Suppressor macrophage treated with lipopolysaccharide for 4 hours (primary cell): ENCODE measurements around the gene EFHD1.
A peak's percentile ranks its signal among the peaks of the same experiment; 100 is the strongest.
"Not testable (repeated sequence)": the region's sequence is repeated elsewhere in the genome, so short reads cannot be mapped to it uniquely, and the experiment has no call there.

ENCODE experiments used
- DNase-seq: peaks from one replicate; pipeline ENCODE4 v3.0.0-alpha.2; 2020

EFHD1 gene

GRCh38 chr2:232653441-232653840 is 20.0 kb downstream of the EFHD1 start:
- DNase-seq: no peak

DNA sequence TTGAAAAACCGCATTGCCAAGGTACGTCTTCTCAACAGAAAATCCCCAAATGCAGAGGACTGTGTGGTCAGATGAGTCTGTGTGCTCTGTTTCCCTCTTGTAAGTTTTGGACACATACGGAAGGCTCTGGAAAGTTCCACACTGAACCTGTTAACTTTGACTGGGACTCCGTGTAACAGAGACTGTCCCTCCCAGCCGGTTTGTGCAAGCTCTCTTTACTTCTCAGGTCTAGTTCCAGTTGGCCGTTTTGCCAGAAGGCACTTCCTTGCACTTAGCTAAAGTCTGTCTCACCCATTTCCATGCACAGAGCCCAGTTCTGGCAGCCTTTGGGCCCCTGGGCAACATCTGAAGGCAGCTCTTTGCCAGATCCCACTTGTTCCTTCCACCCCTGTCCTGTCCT is 22.0 kb downstream of the EFHD1 start:
- DNase-seq: no peak

DNA sequence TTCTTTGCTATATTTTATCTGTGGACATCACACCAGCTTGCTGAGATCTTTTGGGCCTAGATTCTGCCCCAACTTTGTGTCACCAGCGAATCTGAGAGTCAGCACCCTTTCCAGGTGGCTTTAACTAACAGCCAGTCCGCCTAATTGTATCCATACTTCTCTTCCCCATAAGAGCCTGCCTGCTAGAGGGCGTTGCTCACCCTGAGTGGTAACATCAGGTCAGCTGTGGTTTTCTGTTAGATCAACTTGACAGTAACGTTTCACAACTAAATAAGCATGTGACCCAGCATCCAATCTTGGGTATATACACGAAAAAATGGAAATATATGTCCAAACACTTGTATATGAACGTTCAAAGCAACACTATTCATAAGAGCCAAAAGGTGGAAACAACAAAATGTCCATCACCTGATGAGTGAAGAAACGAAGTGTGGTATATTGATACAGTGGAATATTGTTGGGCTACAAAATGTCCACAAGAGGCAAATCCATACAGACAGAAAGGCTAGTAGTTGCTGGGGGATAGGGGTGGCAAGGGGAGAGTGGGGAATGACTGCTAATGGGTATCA is 24.9 kb downstream of the EFHD1 start:
- peak; percentile 19 for DNase-seq

- no peak for DNase-seq
These were observed 26.0 kb downstream of the EFHD1 start for GRCh38 chr2:232659359-232659758.

- DNase-seq: no peak
These were observed 29.3 kb downstream of the EFHD1 start for GRCh38 chr2:232662486-232663260.

DNA sequence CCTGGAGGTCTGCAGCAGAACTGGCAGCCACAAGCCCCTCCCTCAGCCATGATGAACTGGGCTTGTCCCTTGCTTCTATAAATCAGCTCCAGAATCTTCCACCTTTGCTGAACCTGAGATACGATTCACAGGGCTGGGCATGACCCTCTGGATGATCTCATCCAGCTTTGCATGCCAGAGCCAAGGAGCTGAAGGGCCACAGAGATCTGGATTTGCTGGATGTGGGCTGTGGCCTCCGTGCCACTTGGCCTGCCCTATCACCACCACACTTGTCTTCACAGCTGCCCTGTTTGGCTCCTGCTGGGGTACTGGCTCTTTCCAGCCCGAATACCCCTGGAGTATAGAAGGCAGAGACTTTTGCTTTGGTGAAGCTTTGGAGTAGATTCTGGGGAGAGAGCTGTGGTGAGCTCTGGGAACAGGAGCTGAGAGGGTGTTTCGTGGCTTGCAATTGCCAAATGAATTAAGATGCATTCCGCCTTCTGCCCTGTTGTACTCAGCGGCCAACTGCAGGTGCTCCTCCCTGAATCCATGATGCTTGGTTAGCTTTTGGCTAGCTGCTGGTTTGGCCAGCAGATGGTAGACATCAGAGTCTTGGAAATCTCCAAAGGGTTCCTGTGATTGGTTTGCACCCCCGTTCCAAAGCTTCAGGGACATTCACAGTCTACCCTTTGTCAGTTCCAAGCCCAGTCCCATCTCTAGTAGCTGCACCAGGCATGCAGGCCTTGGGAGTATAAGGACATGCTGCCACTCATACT is 32.8 kb downstream of the EFHD1 start:
- no peak for DNase-seq

GRCh38 chr2:232667989-232668583 is 34.7 kb downstream of the EFHD1 start:
- DNase-seq: no peak

GRCh38 chr2:232668805-232669444 is 35.5 kb downstream of the EFHD1 start:
- DNase-seq: no peak

GRCh38 chr2:232672588-232672987 is 39.2 kb downstream of the EFHD1 start:
- no peak for DNase-seq

DNA sequence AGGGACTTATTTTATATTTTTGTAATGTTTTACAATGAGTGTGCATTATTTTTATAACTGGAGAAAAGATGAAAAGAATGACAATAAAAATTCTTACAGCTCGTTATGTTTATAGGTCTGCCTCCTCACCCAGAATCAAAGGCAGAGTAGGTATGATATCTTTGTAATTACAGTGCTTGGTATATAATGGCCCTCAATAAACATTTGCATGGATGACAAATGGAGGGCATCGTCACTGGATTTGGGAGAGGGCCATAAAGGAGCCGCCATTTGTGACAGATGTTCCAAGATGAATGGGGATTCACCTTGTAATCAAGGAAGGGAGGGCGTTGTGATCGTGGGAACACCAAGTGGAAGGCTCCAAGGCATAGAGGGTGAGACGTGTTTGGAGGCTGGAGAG is 41.1 kb downstream of the EFHD1 start:
- no peak for DNase-seq

GRCh38 chr2:232675381-232675780 is 42.0 kb downstream of the EFHD1 start:
- no peak for DNase-seq

GRCh38 chr2:232680006-232680405 is 46.6 kb downstream of the EFHD1 start:
- DNase-seq: no peak

DNA sequence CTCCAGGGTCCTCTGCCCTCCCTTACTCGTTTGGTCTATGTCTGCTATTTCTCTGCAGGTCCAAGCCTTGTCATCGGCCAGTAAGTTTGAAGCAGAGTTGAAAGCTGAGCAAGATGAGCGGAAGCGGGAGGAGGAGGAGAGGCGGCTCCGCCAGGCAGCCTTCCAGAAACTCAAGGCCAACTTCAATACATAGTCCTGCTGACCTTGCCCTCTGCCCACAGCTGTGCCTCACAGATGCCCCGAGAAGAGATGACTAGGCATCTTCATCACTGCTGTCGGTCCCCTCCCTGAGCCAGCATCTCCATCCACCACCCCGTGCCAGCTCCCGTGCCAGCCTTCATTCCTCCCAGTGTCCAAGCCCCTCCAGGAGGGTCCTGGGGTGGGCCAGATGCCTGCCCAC is 48.1 kb downstream of the EFHD1 start:
- DNase-seq: no peak

- DNase-seq: no peak
These were observed 50.0 kb downstream of the EFHD1 start for GRCh38 chr2:232683368-232683767.

GRCh38 chr2:232685391-232685790 is 52.0 kb downstream of the EFHD1 start:
- DNase-seq: not testable (repeated sequence)

GRCh38 chr2:232687382-232688160 is 54.2 kb downstream of the EFHD1 start:
- DNase-seq: no peak

DNA sequence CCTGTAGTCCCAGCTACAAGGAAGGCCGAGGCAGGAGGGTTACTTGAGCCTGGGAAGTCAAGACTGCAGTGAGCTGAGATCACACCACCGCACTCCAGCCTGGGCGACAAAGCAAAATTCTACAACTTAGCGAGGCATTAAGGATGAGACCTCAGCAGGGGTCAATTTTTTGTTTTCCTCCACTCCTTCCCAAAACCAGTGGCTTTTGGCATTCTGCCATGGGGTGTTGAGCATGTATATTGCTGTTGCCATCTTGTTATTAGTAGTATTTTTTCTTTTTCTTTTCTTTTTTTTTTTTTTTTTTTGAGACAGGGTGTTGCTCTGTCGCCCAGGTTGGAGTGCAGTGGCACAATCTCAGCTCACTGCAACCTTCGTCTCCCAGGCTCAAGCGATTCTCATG is 54.8 kb downstream of the EFHD1 start:
- DNase-seq: no peak

- no peak for DNase-seq
These were observed 55.9 kb downstream of the EFHD1 start for GRCh38 chr2:232689152-232689910.

- DNase-seq: not testable (repeated sequence)
These were observed 57.7 kb downstream of the EFHD1 start for GRCh38 chr2:232691117-232691516.

DNA sequence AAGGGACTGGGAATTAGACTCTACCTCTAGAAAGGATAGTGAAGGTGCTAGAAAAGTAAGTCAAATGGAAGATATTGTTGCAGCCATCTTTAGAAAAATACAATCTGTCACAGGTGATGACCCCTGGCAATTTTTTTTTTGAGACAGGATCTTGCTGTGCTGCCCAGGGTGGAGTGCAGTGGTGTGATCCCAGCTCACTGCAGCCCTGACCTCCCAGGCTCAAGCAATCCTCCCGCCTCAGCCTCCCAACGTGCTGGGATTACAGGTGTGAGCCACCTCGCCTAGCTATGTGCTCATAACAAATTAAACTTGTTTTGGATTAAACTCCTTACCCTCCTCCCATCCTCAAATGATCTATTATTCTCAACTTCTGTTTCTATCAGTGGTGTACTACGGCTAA is 59.9 kb downstream of the EFHD1 start:
- DNase-seq: no peak

DNA sequence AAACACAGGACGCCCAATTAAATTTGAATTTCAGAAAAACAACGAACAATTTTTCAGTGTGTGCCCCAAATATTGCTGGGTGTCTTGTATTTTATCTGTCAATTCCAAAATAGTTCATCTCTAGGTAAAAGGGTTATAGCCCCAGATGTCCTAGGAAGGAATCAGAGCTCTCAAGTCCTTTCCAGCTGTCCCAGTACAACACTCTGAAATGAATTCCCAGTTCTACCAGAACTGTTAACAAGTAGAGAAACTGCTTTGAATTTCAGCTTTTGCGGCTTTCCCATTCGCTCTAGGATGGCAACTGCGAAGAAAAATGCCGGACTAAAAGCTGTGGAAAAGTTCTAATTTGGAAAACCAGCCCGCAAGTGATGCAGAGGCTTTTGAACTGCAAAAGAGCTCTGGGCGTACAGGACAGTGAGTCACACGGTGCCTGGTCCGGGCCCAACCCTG is 63.2 kb downstream of the EFHD1 start:
- no peak for DNase-seq
